Body of pancreas (tissue), 4 donors: Measurements from ENCODE around the gene RRM2. TPM values are rescaled to one million over a fixed set of nuclear protein-coding genes. Genes with fewer than 3 reads are reported as not detected.
A peak's percentile ranks its signal among the peaks of the same experiment; 100 is the strongest.

ENCODE experiments used
- ATAC-seq: fragments of 150-250 bp; one replicate; pipeline ENCODE4 v1.9.1; 2016
- DNase-seq, 4 donors: peaks; one replicate each; pipeline ENCODE4 v3.0.0-alpha.2; 2019
- H3K27ac ChIP-seq, 4 donors: fragments of 200-600 bp; sonication (generic); 1 replicate in 3 of 4; 2 replicates in 1 of 4; pipeline versions ENCODE4 v1.5.1 to v1.6.1; 2016 to 2019; ENCODE audit warnings: mild to moderate bottlenecking in 1 of 4, mixed read lengths in 1 of 4, moderate library complexity in 1 of 4
- H3K27me3 ChIP-seq, 2 donors: fragments of 200-600 bp; sonication (generic); one replicate each; pipeline ENCODE4 v1.6.0; 2016; ENCODE audit warnings: mild to moderate bottlenecking in 1 of 2
- H3K36me3 ChIP-seq, 2 donors: fragments of 200-600 bp; sonication (generic); replicated peaks in 1 of 2; 2 replicates each; pipeline ENCODE4 v1.5.1; 2016; ENCODE audit warnings: low read depth in 2 of 2; ENCODE audit not compliant: insufficient read depth in 1 of 2
- H3K4me1 ChIP-seq: fragments of 200-600 bp; sonication (generic); one replicate; pipeline ENCODE4 v1.6.0; 2016
- H3K4me3 ChIP-seq, 2 donors: fragments of 200-600 bp; sonication (generic); 1 replicate in 1 of 2; 2 replicates in 1 of 2; pipeline ENCODE4 v1.5.1; 2016 to 2019
- H3K9me3 ChIP-seq, 3 donors: fragments of 200-600 bp; sonication (generic); 1 replicate in 2 of 3; 2 replicates in 1 of 3; pipeline ENCODE4 v1.5.1; 2016
- CTCF ChIP-seq, 7 experiments: fragments of 450-650 bp in 4 of 7; fragments of 200-600 bp in 3 of 7; sonication (generic) in 3 of 7; IDR thresholded peaks; one replicate each; pipeline ENCODE4 v1.5.1; 2016 to 2019; ENCODE audit warnings: antibody characterized with exemption in 7 of 7
- POLR2A ChIP-seq, 3 donors: fragments of 450-650 bp; IDR thresholded peaks; one replicate each; pipeline ENCODE4 v1.6.1; 2016; ENCODE audit warnings: antibody characterized with exemption in 3 of 3, mild to moderate bottlenecking in 2 of 3
- WGBS, 2 donors: methylation state at CpG; one replicate each; pipeline ENCODE4 v1.1.5; 2017; 5-methylcytosine and 5-hydroxymethylcytosine counted together
- intact Hi-C: fragments of 100-400 bp; cut with DNase I; formaldehyde crosslinking; loops from one replicate; pipeline ENCODE4 v1.15.1; 2023
- total RNA-seq, 2 donors: library from RNA; depleted of rRNA; stranded (reverse); fragments of >200 nt; gene quantifications; one replicate each; pipeline ENCODE4 v1.1.0, GENCODE V29; 2016

The RRM2 gene
- total RNA-seq, 2 donors from 2014 or later = not detected

DNA sequence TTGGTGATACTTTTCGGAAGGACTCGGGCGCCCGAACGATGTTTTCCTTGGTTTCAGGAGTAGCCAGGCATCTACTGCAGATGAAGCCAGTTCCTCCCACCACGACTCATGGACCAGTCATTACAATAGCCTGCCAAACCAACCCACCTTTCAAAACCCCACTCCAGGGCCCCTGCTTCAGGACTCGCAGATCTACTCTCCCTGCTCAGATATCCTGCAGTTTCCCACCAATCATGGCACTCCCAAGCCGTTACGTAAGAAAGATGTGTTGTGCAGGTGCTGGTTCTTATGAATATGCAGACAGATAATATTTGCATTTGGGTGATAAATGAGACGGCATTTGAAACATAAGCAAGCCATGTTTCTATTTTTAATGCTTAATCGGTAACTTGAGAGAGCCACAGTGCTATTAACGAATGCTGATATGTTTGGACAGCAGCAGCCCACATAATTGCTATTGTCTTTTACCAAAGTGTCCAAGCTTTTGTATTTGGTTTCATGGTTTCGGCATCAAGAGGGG is 38.8 kb upstream of the RRM2 start:
- H3K9me3 ChIP-seq = no peaks in the 10 kb centered on the region
- ATAC-seq (no peak), DNase-seq (no peak)
- H3K36me3 ChIP-seq = no peaks in the 10 kb centered on the region
- WGBS, 2 donors = 34 to 37% methylated on average over 13 of the region's 13 CpGs
- H3K27ac ChIP-seq = peak overlapping the region in 3 of 4 donors; percentile 83 to 90 (median 89)
- intact Hi-C loops = no loop called here
- TF ChIP-seq POLR2A (IDR thresholded peaks at IDR 0.05) (no peak), CTCF (IDR thresholded peaks at IDR 0.05) (no peak)
- no peaks in the 10 kb centered on the region for H3K27me3 ChIP-seq
- no peak overlapping the region for H3K4me3 ChIP-seq
- H3K4me1 ChIP-seq = peaks cover 46% of the 10 kb centered on the region

DNA sequence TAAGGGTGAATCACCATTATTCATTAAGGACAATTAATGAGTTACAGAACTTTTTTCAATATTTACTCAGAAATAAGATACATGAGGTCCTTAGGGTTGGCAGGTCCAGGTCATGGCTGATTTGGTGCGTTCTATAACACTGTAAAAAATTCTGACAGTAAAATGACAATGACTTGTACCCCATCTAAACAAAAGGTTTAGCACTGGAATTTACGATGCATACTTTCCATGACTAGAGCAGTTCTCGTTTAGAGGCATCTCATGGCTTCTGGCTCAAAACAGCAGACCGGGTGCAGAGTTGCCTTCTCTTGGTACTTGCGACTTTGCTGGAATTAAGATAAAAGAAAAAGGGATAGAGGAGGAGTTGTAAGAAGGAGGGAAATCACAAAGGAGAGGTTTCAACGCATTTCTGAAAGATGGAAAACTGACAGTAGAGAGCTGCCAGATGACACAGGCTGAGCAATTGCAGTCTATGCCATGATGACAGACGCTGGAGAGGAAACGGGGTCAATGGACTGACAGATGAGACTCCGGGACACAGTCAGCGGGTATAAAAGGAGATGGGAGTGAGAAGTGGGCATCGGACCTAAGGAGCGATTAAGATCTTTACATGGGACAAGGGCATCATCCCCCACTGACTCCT is 38.2 kb upstream of the RRM2 start:
- H3K27ac ChIP-seq = peak overlapping the region in 3 of 4 donors; percentile 83 to 90 (median 89)
- H3K9me3 ChIP-seq = no peaks in the 10 kb centered on the region
- WGBS, 2 donors = 50 to 57% methylated on average over 12 of the region's 12 CpGs
- ATAC-seq (no peak), DNase-seq (no peak)
- TF ChIP-seq POLR2A (IDR thresholded peaks at IDR 0.05) (no peak), CTCF (IDR thresholded peaks at IDR 0.05) (no peak)
- no peaks in the 10 kb centered on the region for H3K27me3 ChIP-seq
- intact Hi-C loops = no loop called here
- H3K4me3 ChIP-seq = no peak overlapping the region
- H3K36me3 ChIP-seq = no peaks in the 10 kb centered on the region
- peaks cover 46% of the 10 kb centered on the region for H3K4me1 ChIP-seq

DNA sequence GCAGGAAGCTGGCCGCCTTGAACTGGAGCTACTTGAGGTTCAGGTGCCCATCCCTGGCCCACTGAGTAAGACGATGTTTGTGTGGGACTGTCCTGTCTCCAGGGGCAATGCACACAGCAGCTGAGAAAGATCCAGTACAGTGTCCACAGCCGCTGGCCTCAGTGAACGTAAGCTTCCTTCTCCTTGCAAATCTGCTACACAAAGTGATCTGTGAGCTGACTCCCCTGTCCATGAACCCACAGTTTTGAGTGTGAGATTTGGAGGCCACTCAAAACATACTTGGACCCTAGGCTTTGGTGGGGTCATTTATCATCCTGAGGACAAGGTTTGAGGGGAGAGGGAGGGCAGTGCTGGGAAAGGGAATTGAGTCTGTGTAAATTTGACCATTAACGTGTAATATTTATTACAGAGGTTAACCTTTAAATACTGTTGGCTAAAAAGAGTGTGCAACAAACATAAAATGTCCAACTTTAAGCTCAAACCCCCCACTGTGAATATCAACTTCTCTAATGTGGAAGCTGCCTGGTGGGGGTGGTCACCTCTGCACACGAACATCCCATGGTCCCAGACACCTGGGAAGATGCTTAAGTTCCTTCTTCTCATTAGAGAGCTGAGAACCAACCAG is 37.4 kb upstream of the RRM2 start:
- Histone ChIP-seq H3K27me3 (no peaks in the 10 kb centered on the region), H3K9me3 (no peaks in the 10 kb centered on the region), H3K27ac (peak overlapping the region; percentile 50 to 90 (median 86)), H3K36me3 (no peaks in the 10 kb centered on the region), H3K4me1 (peaks cover 46% of the 10 kb centered on the region), H3K4me3 (no peak overlapping the region)
- no peak for TF ChIP-seq CTCF (IDR thresholded peaks at IDR 0.05)
- no peak for TF ChIP-seq POLR2A (IDR thresholded peaks at IDR 0.05)
- intact Hi-C loops = no loop called here
- DNase-seq (no peak), ATAC-seq (peak; percentile 1)
- 40 to 53% methylated on average over 4 to 6 of the region's 6 CpGs for WGBS, 2 donors

GRCh38 chr2:10085668-10086059 is 36.9 kb upstream of the RRM2 start:
- intact Hi-C loops = no loop called here
- WGBS, 2 donors = 53 to 60% methylated on average over 10 to 11 of the region's 11 CpGs
- DNase-seq (peak in 1 of 4 donors; percentile 40), ATAC-seq (peak; percentile 41)
- H3K4me1 ChIP-seq = peaks cover 45% of the 10 kb centered on the region
- TF ChIP-seq CTCF (IDR thresholded peaks at IDR 0.05) = no peak
- no peak for TF ChIP-seq POLR2A (IDR thresholded peaks at IDR 0.05)
- H3K27me3 ChIP-seq = no peaks in the 10 kb centered on the region
- H3K9me3 ChIP-seq = no peaks in the 10 kb centered on the region
- no peak overlapping the region for H3K4me3 ChIP-seq
- H3K27ac ChIP-seq = peak overlapping the region in 3 of 4 donors; percentile 83 to 90 (median 89)
- H3K36me3 ChIP-seq = no peaks in the 10 kb centered on the region
